Stimulated activated CD8-positive, alpha-beta memory T cell treated with anti-CD3 and anti-CD28 coated beads, Interleukin-4, amount 100 ng/mL, for 48 hours (primary cell): ENCODE results near the gene CRBN.

ENCODE experiments used
- DNase-seq: peaks from one replicate; pipeline ENCODE4 v3.0.0-alpha.2; 2020

The CRBN gene

GRCh38 chr3:3109407-3110298, 69.8 kb downstream of the CRBN start:
- no peak for DNase-seq

DNA sequence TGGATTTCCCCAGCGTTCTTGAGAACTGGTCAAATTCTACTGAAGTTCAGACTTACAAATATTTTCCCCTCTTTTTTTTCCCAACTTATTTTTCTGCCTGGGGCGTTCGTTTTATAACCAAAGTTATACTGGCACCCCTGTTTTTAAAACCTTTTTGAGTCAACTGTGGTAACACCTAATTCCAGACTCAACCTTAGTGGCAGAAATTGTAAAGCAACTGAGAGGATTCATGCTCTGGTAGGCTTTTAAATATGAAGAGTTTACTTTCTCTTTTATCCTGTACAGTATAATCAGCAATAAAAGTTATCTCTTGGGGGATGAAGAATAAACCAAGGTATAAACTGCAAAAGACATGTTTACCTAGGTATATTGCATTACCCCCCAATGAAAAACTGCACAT, 71.6 kb downstream of the CRBN start:
- no peak for DNase-seq

- no peak for DNase-seq
Measured at GRCh38 chr3:3107181-3107580, 72.3 kb downstream of the CRBN start.

DNA sequence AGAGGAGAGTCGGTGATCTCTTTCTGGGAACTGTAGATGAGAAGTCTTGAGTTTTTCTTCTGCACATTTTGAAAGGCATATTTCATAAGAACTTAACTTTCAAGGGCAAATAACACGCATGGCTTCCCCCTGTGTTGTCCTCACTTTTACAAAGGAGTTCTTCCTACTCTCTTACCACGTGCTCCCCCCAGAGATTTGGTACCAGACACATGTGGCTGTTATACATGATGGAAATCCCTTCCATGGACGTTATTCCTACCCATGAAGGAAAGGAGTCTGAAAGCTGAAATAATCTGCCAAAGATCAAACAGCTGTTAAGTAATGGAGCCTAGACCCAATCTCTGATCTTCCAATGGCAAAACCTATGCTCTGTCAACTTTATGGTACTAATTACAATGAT, 73.7 kb downstream of the CRBN start:
- DNase-seq = no peak

DNA sequence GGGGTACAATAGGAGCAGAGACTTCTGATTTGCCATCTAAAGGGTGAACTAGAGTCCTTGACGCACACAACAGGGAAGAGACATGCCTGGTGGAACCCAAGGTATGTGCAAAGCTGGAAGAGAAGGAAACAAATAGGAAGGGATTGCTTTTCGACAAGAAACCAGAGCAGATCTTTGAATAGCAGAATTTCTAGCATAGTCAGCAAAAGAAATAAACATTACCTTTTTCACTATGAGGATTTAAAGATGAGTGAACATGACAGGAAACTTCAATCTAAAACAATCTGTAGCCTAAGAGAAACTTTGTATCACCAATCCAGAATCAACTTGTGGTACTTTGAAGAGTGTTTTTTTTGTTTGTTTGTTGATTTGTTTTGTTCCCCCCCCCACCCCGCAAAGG, 74.2 kb downstream of the CRBN start:
- DNase-seq = no peak

GRCh38 chr3:3102751-3103150, 76.7 kb downstream of the CRBN start:
- DNase-seq = no peak

DNA sequence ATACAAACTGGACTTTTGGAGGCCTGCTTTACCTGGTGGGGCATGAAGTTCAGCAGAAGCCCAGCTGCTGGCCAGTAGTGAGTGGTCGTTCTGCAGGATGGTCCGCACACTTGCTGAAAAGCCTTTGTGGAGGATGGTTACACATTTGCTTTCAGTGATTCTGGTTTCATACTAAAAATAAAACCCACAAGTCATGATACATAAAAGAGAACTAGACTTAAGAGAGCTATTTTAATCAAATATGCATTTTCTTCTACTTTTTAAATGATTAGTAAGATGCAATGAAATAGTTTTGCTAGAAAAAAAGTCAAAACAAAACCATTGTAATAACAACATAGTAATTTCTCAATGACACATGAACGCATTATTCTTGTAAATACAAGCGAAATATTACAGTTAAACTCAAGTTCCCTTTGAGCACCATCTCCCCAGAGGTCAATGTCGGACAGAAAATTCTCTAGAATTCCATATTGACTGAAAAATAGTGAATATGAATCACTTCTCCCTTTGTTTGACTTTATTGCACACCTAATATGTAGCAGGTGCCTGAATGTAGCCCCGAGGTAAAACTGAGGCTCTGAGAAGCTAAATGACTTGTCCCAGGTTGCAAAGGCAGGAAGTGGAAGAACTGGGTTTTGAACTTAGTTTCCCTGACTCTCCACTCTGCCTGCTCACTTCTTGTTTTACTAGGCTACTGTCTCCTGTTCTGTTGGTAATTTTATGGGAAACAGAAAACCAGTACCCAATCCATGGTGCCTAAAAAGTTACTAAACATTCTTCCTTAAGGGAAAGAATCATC, 77.6 kb downstream of the CRBN start:
- DNase-seq = no peak
